SK-N-SH (cell line): ENCODE measurements around the gene SIGLEC9. TPM values are rescaled to one million over a fixed set of nuclear protein-coding genes. Genes with fewer than 3 reads are reported as not detected.

Experiments used
- CTCF ChIA-PET: fragments of 300-600, 350-600 bp; formaldehyde crosslinking; extraction: SDS; loops from one replicate; lab custom pipeline; 2021; lab: Yijun Ruan, JAX
- POLR2A ChIA-PET: fragments of 350-600 bp; sonication (Branson Sonifier 250); formaldehyde crosslinking; extraction: SDS; loops from one replicate; lab custom pipeline; 2020; ENCODE audit warnings: antibody characterized with exemption, inconsistent platforms; lab: Yijun Ruan, JAX
- DNase-seq: peaks from one replicate; pipeline ENCODE4 v3.0.0; 2012
- H2AFZ ChIP-seq: fragments of 200-600 bp; sonication (generic); 2 replicates; pipeline ENCODE4 v1.8.1; 2016; ENCODE audit warnings: antibody characterized with exemption, mild to moderate bottlenecking, low read depth
- H3F3A ChIP-seq: fragments of 200-600 bp; sonication (generic); replicated peaks from 2 replicates; pipeline ENCODE3; 2016; ENCODE audit warnings: antibody characterized with exemption, mild to moderate bottlenecking; ENCODE audit not compliant: insufficient read depth
- H3K27ac ChIP-seq, 2 experiments: fragments of 200-500 bp in 1 of 2; fragments of 200-600 bp in 1 of 2; sonication (Bioruptor generic) in 1 of 2; sonication (generic), shearing (Covaris generic) in 1 of 2; 2 replicates each; pipeline versions ENCODE4 v1.5.1 to v1.6.1; 2014 to 2016; ENCODE audit warnings: low read depth in 2 of 2, inconsistent platforms in 1 of 2, low read length in 1 of 2, mild to moderate bottlenecking in 1 of 2, mixed read lengths in 1 of 2
- H3K27me3 ChIP-seq: fragments of 200-600 bp; sonication (generic), shearing (Covaris generic); 2 replicates; pipeline ENCODE4 v1.6.1; 2016; ENCODE audit warnings: mixed run types; ENCODE audit not compliant: insufficient read depth
- H3K36me3 ChIP-seq, 2 experiments: fragments of 200-500 bp in 1 of 2; fragments of 200-600 bp in 1 of 2; sonication (Bioruptor generic) in 1 of 2; sonication (generic) in 1 of 2; replicated peaks in 1 of 2; 2 replicates each; pipeline versions ENCODE3 to v1.5.1; 2014 to 2016; ENCODE audit warnings: low read length in 1 of 2, mild to moderate bottlenecking in 1 of 2; ENCODE audit not compliant: insufficient read depth in 2 of 2, control insufficient read depth in 1 of 2
- H3K4me1 ChIP-seq, 2 experiments: fragments of 200-500 bp in 1 of 2; fragments of 200-600 bp in 1 of 2; sonication (Bioruptor generic) in 1 of 2; sonication (generic), shearing (Covaris generic) in 1 of 2; 2 replicates each; pipeline versions ENCODE4 v1.5.1 to v1.6.1; 2014 to 2016; ENCODE audit warnings: low read depth in 1 of 2, low read length in 1 of 2, mixed run types in 1 of 2; ENCODE audit not compliant: insufficient read depth in 2 of 2, control insufficient read depth in 1 of 2
- H3K4me2 ChIP-seq: fragments of 200-600 bp; sonication (generic), shearing (Covaris generic); 2 replicates; pipeline ENCODE4 v1.6.1; 2017; ENCODE audit warnings: mixed run types
- H3K4me3 ChIP-seq, 2 experiments: fragments of 200-500 bp in 1 of 2; fragments of 200-600 bp in 1 of 2; sonication (Bioruptor generic) in 1 of 2; sonication (generic), shearing (Covaris generic) in 1 of 2; 2 replicates each; pipeline versions ENCODE4 v1.5.1 to v1.8.1; 2014 to 2016; ENCODE audit warnings: low read depth in 2 of 2, inconsistent platforms in 1 of 2, low read length in 1 of 2, mild to moderate bottlenecking in 1 of 2, mixed read lengths in 1 of 2, moderate library complexity in 1 of 2
- H3K79me2 ChIP-seq: fragments of 200-600 bp; sonication (generic); 2 replicates; pipeline ENCODE4 v1.8.1; 2017; ENCODE audit warnings: mild to moderate bottlenecking; ENCODE audit not compliant: insufficient read depth
- H3K9ac ChIP-seq: fragments of 200-600 bp; sonication (generic); 2 replicates; pipeline ENCODE4 v1.6.1; 2017; ENCODE audit warnings: mixed run types
- H3K9me2 ChIP-seq: fragments of 200-600 bp; sonication (generic); 2 replicates; pipeline ENCODE4 v1.6.1; 2017; ENCODE audit warnings: mixed run types
- H3K9me3 ChIP-seq: fragments of 200-600 bp; sonication (generic); 2 replicates; pipeline ENCODE4 v1.6.1; 2017; ENCODE audit warnings: mixed run types, mild to moderate bottlenecking, moderate library complexity
- H4K20me1 ChIP-seq: fragments of 200-600 bp; sonication (generic); 2 replicates; pipeline ENCODE4 v1.6.1; 2017; ENCODE audit warnings: mild to moderate bottlenecking, mixed run types; ENCODE audit not compliant: insufficient read depth
- ELF1 ChIP-seq: IDR thresholded peaks from 2 replicates; pipeline ENCODE4 v1.4.0; 2012
- FOXJ3 ChIP-seq: sonication (generic); formaldehyde crosslinking; IDR thresholded peaks from 2 replicates; pipeline ENCODE4 v1.5.1; 2020; ENCODE audit warnings: mild to moderate bottlenecking, missing genetic modification reagents
- MEF2A ChIP-seq: IDR thresholded peaks from 2 replicates; pipeline ENCODE4 v1.4.0; 2012; ENCODE audit warnings: low read depth, borderline replicate concordance
- MXI1 ChIP-seq: IDR thresholded peaks from 2 replicates; pipeline ENCODE4 v1.6.1; 2012; ENCODE audit warnings: mild to moderate bottlenecking, low read depth, low read length, improper control_type of control experiment
- NFIC ChIP-seq: IDR thresholded peaks from 2 replicates; pipeline ENCODE4 v1.4.0; 2012; ENCODE audit warnings: borderline replicate concordance
- NRF1 ChIP-seq: IDR thresholded peaks from 2 replicates; pipeline ENCODE4 v1.6.1; 2012; ENCODE audit warnings: low read depth, mild to moderate bottlenecking, low read length
- POLR2AphosphoS5 ChIP-seq: IDR thresholded peaks from 2 replicates; pipeline ENCODE4 v1.6.1; 2012; ENCODE audit warnings: low read depth, low read length
- RAD21 ChIP-seq: IDR thresholded peaks from 2 replicates; pipeline ENCODE4 v1.6.1; 2012; ENCODE audit warnings: mild to moderate bottlenecking, low read length
- RCOR1 ChIP-seq: fragments of 150-350 bp; IDR thresholded peaks from 2 replicates; pipeline ENCODE4 v1.6.1; 2017; ENCODE audit warnings: antibody characterized with exemption, low read length
- RFX5 ChIP-seq: IDR thresholded peaks from 2 replicates; pipeline ENCODE4 v1.6.1; 2012; ENCODE audit warnings: mild to moderate bottlenecking, improper control_type of control experiment, low read length
- RXRA ChIP-seq: IDR thresholded peaks from 2 replicates; pipeline ENCODE4 v1.4.0; 2012; ENCODE audit warnings: low read depth, mild to moderate bottlenecking, borderline replicate concordance
- SIN3A ChIP-seq: IDR thresholded peaks from 2 replicates; pipeline ENCODE4 v1.6.1; 2012; ENCODE audit warnings: low read depth, mild to moderate bottlenecking, low read length, moderate library complexity, borderline replicate concordance
- YY1 ChIP-seq: IDR thresholded peaks from 2 replicates; pipeline ENCODE4 v1.4.0; 2012; ENCODE audit warnings: low read depth, mild to moderate bottlenecking
- WGBS: methylation state at CpG from one replicate; pipeline ENCODE4 v1.1.6; 2017; ENCODE audit warnings: low lambda C conversion rate; 5-methylcytosine and 5-hydroxymethylcytosine counted together
- polyA plus RNA-seq, 3 experiments: library from polyadenylated mRNA; depleted of rRNA; stranded (reverse); fragments of >200 nt; gene quantifications; 2 replicates each; pipeline ENCODE4 v1.2.3, GENCODE V29; 2012
- TF ChIP-seq, protein P1 (sequence below): IDR thresholded peaks from 2 replicates; pipeline ENCODE4 v1.4.0; 2012; ENCODE audit warnings: low read depth, borderline replicate concordance
- TF ChIP-seq, protein P2 (sequence below): fragments of 200-600 bp; sonication (generic); IDR thresholded peaks from 2 replicates; pipeline ENCODE4 v1.6.1; 2017; ENCODE audit warnings: antibody characterized with exemption, mild to moderate bottlenecking, moderate library complexity
- TF ChIP-seq, protein P3 (sequence below): IDR thresholded peaks from 2 replicates; pipeline ENCODE4; 2012
- TF ChIP-seq, protein P4 (sequence below): fragments of 150-350 bp; IDR thresholded peaks from 2 replicates; pipeline ENCODE4 v1.6.1; 2017; ENCODE audit warnings: antibody characterized with exemption, low read length, low read depth, borderline replicate concordance

SIGLEC9 gene
- polyA plus RNA-seq, 1 of the 3 experiments (the other 2 are of a cell fraction), result not detected

DNA sequence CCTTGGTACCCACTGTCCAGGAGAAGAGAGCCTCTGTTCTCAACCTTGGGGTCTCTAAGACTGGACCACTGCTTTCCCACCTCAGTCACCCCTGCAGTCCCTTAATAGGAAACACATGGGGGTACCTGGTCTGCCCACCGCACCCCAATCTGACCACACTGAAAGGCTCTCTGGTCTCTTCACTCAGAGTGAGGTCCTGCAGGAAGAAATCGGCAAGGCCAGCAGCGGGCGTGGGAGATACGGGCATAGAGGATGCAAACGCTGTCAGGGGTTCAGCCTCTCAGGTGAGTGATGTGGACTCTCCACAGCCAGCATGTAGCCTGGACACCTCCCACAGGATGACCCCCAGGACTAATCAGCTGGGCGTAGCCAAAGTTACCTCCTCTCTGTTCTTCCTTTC lies 3.5 kb downstream of the SIGLEC9 start (continued):
- TF ChIP-seq, protein P1, sequence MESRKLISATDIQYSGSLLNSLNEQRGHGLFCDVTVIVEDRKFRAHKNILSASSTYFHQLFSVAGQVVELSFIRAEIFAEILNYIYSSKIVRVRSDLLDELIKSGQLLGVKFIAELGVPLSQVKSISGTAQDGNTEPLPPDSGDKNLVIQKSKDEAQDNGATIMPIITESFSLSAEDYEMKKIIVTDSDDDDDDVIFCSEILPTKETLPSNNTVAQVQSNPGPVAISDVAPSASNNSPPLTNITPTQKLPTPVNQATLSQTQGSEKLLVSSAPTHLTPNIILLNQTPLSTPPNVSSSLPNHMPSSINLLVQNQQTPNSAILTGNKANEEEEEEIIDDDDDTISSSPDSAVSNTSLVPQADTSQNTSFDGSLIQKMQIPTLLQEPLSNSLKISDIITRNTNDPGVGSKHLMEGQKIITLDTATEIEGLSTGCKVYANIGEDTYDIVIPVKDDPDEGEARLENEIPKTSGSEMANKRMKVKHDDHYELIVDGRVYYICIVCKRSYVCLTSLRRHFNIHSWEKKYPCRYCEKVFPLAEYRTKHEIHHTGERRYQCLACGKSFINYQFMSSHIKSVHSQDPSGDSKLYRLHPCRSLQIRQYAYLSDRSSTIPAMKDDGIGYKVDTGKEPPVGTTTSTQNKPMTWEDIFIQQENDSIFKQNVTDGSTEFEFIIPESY, result no peak
- TF ChIP-seq YY1 (no peak), NRF1 (no peak)
- TF ChIP-seq, protein P2, sequence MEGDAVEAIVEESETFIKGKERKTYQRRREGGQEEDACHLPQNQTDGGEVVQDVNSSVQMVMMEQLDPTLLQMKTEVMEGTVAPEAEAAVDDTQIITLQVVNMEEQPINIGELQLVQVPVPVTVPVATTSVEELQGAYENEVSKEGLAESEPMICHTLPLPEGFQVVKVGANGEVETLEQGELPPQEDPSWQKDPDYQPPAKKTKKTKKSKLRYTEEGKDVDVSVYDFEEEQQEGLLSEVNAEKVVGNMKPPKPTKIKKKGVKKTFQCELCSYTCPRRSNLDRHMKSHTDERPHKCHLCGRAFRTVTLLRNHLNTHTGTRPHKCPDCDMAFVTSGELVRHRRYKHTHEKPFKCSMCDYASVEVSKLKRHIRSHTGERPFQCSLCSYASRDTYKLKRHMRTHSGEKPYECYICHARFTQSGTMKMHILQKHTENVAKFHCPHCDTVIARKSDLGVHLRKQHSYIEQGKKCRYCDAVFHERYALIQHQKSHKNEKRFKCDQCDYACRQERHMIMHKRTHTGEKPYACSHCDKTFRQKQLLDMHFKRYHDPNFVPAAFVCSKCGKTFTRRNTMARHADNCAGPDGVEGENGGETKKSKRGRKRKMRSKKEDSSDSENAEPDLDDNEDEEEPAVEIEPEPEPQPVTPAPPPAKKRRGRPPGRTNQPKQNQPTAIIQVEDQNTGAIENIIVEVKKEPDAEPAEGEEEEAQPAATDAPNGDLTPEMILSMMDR, result no peak

DNA sequence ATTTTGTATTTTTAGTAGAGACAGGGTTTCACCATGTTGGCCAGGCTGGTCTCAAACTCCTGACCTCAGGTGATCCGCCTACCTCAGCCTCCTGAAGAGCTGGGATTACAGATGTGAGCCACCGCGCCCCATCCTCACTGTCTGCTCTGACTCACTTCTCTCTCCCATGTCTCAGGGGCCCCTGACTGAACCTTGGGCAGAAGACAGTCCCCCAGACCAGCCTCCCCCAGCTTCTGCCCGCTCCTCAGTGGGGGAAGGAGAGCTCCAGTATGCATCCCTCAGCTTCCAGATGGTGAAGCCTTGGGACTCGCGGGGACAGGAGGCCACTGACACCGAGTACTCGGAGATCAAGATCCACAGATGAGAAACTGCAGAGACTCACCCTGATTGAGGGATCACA lies 5.0 kb downstream of the SIGLEC9 start:
- Histone ChIP-seq H3K36me3 (no peaks in the 10 kb centered on the region), H3K9me3 (no peaks in the 10 kb centered on the region), H3K4me2 (no peak overlapping the region), H3K27me3 (peaks cover 66% of the 10 kb centered on the region), H3K4me1 (no peaks in the 10 kb centered on the region), H3F3A (no peaks in the 10 kb centered on the region), H3K27ac (no peak overlapping the region), H2AFZ (no peak overlapping the region), H3K4me3 (no peak overlapping the region), H4K20me1 (no peaks in the 10 kb centered on the region), H3K9me2 (no peaks in the 10 kb centered on the region), H3K79me2 (no peaks in the 10 kb centered on the region), H3K9ac (no peak overlapping the region)
- WGBS, result 27% methylated on average over 8 of the region's 8 CpGs
- POLR2A ChIA-PET, result no interaction called here
- no peak for DNase-seq
- TF ChIP-seq RXRA (no peak), POLR2AphosphoS5 (no peak), RFX5 (no peak), RCOR1 (no peak), MEF2A (no peak), RAD21 (no peak), MXI1 (no peak), FOXJ3 (CRISPR knock-in tag) (no peak), SIN3A (no peak), ELF1 (no peak), NFIC (no peak)
- TF ChIP-seq, protein P3, sequence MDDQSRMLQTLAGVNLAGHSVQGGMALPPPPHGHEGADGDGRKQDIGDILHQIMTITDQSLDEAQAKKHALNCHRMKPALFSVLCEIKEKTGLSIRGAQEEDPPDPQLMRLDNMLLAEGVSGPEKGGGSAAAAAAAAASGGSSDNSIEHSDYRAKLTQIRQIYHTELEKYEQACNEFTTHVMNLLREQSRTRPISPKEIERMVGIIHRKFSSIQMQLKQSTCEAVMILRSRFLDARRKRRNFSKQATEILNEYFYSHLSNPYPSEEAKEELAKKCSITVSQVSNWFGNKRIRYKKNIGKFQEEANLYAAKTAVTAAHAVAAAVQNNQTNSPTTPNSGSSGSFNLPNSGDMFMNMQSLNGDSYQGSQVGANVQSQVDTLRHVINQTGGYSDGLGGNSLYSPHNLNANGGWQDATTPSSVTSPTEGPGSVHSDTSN, result no peak
- TF ChIP-seq, protein P1, result no peak
- TF ChIP-seq, protein P4, sequence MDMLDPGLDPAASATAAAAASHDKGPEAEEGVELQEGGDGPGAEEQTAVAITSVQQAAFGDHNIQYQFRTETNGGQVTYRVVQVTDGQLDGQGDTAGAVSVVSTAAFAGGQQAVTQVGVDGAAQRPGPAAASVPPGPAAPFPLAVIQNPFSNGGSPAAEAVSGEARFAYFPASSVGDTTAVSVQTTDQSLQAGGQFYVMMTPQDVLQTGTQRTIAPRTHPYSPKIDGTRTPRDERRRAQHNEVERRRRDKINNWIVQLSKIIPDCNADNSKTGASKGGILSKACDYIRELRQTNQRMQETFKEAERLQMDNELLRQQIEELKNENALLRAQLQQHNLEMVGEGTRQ, result no peak
- CTCF ChIA-PET, result interaction anchor here (0.6 to 1.7 kb wide), 2 partner anchors 15 to 29 kb away, joined by 3 to 4 read pairs; no protein-coding TSS in a partner anchor
